Endodermal cell (in vitro differentiated cells): ENCODE measurements around the gene C1orf35. TPM values are rescaled to one million over a fixed set of nuclear protein-coding genes. Genes with fewer than 3 reads are reported as not detected.

ENCODE experiments used
- DNase-seq: peaks from one replicate; pipeline ENCODE4 v3.0.0-alpha.2; 2017
- H3K27ac ChIP-seq: 2 replicates; pipeline ENCODE4 v1.5.1; 2013; ENCODE audit warnings: mild to moderate bottlenecking, low read depth, low read length, moderate library complexity
- H3K27me3 ChIP-seq: 2 replicates; pipeline ENCODE4 v1.6.1; 2013; ENCODE audit warnings: mild to moderate bottlenecking, low read length, moderate library complexity; ENCODE audit not compliant: insufficient read depth, control insufficient read depth, poor library complexity, severe bottlenecking
- H3K36me3 ChIP-seq: 2 replicates; pipeline ENCODE4 v1.7.0; 2013; ENCODE audit warnings: mild to moderate bottlenecking, low read length, moderate library complexity; ENCODE audit not compliant: control insufficient read depth, insufficient read depth
- H3K4me1 ChIP-seq: one replicate; pipeline ENCODE4 v1.7.0; 2013; ENCODE audit warnings: low read length; ENCODE audit not compliant: control insufficient read depth, insufficient read depth
- H3K4me3 ChIP-seq: 2 replicates; pipeline ENCODE4 v1.5.1; 2013; ENCODE audit warnings: mild to moderate bottlenecking, low read length, moderate library complexity
- H3K9ac ChIP-seq: 2 replicates; pipeline ENCODE4 v1.6.1; 2013; ENCODE audit warnings: mild to moderate bottlenecking, low read length, moderate library complexity; ENCODE audit not compliant: poor library complexity, severe bottlenecking; ENCODE audit errors: extremely low read depth
- H3K9me3 ChIP-seq: 2 replicates; pipeline ENCODE4 v1.6.1; 2013; ENCODE audit warnings: mild to moderate bottlenecking, low read length, moderate library complexity; ENCODE audit not compliant: control insufficient read depth
- H3K27ac Mint-ChIP-seq: 2 replicates; pipeline ENCODE4 v1.8.0; 2020; ENCODE audit warnings: mixed read lengths
- H3K27me3 Mint-ChIP-seq: 2 replicates; pipeline ENCODE4 v1.8.0; 2021; ENCODE audit warnings: mild to moderate bottlenecking, mixed read lengths; ENCODE audit not compliant: insufficient read depth
- H3K36me3 Mint-ChIP-seq: 2 replicates; pipeline ENCODE4 v1.8.0; 2020; ENCODE audit warnings: low read depth, mixed read lengths
- H3K4me1 Mint-ChIP-seq: 2 replicates; pipeline ENCODE4 v1.8.0; 2020; ENCODE audit warnings: mixed read lengths
- H3K4me3 Mint-ChIP-seq: 2 replicates; pipeline ENCODE4 v1.8.0; 2020; ENCODE audit warnings: mild to moderate bottlenecking, moderate library complexity, mixed read lengths
- H3K9me3 Mint-ChIP-seq: 2 replicates; pipeline ENCODE4 v1.8.0; 2020; ENCODE audit warnings: mild to moderate bottlenecking, mixed read lengths
- CTCF ChIP-seq: fragments of 200-600 bp; sonication (generic); conservative IDR thresholded peaks from 2 replicates; pipeline ENCODE4 v1.5.0; 2021; ENCODE audit warnings: antibody characterized with exemption, mild to moderate bottlenecking
- WGBS, 2 experiments: methylation state at CpG; one replicate each; pipeline versions ENCODE4 v1.1.5 to v1.1.7; 2013; ENCODE audit warnings: missing lambda C conversion rate in 2 of 2, mixed read lengths in 1 of 2; ENCODE audit not compliant: insufficient coverage in 1 of 2, insufficient read length in 1 of 2; 5-methylcytosine and 5-hydroxymethylcytosine counted together
- total RNA-seq, 2 donors: library from RNA; stranded (reverse); fragmentation: NEBNext Ultra II Directional in 1 of 2; extraction: Animal tissue kit (Norgen Biotek cat#: 25700) in 1 of 2; gene quantifications; 2 replicates in 1 of 2; 3 replicates in 1 of 2; pipeline ENCODE4 v1.2.1, GENCODE V29; 2021

C1orf35 gene
- total RNA-seq, 2 donors from 2014 or later = 31.6 to 34.0 TPM

GRCh38 chr1:228146417-228147150 lies 43.5 kb upstream of the C1orf35 start:
- no peaks in the 10 kb centered on the region for H3K27me3 Mint-ChIP-seq
- Histone ChIP-seq H3K9ac (no peak overlapping the region), H3K9me3 (no peaks in the 10 kb centered on the region), H3K4me1 (peaks cover 3% of the 10 kb centered on the region), H3K27me3 (no peaks in the 10 kb centered on the region), H3K4me3 (no peak overlapping the region), H3K27ac (no peak overlapping the region), H3K36me3 (peaks cover 10% of the 10 kb centered on the region)
- no peaks in the 10 kb centered on the region for H3K9me3 Mint-ChIP-seq
- no peak overlapping the region for H3K27ac Mint-ChIP-seq
- 94 to 95% methylated on average over 13 to 18 of the region's 18 CpGs for WGBS, 2 experiments
- TF ChIP-seq CTCF = no peak
- no peaks in the 10 kb centered on the region for H3K36me3 Mint-ChIP-seq
- no peak overlapping the region for H3K4me3 Mint-ChIP-seq
- H3K4me1 Mint-ChIP-seq = no peaks in the 10 kb centered on the region
- no peak for DNase-seq

- no peak overlapping the region for H3K27ac Mint-ChIP-seq
- H3K9ac ChIP-seq = no peak overlapping the region
- TF ChIP-seq CTCF = no peak
- H3K4me1 Mint-ChIP-seq = peaks cover 6% of the 10 kb centered on the region
- no peak for DNase-seq
- H3K9me3 ChIP-seq = no peaks in the 10 kb centered on the region
- no peaks in the 10 kb centered on the region for H3K27me3 ChIP-seq
- no peaks in the 10 kb centered on the region for H3K36me3 Mint-ChIP-seq
- no peak overlapping the region for H3K4me3 Mint-ChIP-seq
- H3K4me3 ChIP-seq = no peak overlapping the region
- H3K27me3 Mint-ChIP-seq = no peaks in the 10 kb centered on the region
- H3K4me1 ChIP-seq = peaks cover 3% of the 10 kb centered on the region
- peaks cover 10% of the 10 kb centered on the region for H3K36me3 ChIP-seq
- 96 to 98% methylated on average over 16 to 31 of the region's 31 CpGs for WGBS, 2 experiments
- H3K9me3 Mint-ChIP-seq = no peaks in the 10 kb centered on the region
- no peak overlapping the region for H3K27ac ChIP-seq
These were observed 42.6 kb upstream of the C1orf35 start for GRCh38 chr1:228145463-228146416.

GRCh38 chr1:228144993-228145343 lies 41.8 kb upstream of the C1orf35 start:
- H3K36me3 Mint-ChIP-seq = no peaks in the 10 kb centered on the region
- no peak overlapping the region for H3K4me3 Mint-ChIP-seq
- H3K27me3 ChIP-seq = no peaks in the 10 kb centered on the region
- H3K27me3 Mint-ChIP-seq = no peaks in the 10 kb centered on the region
- no peak overlapping the region for H3K27ac ChIP-seq
- no peak overlapping the region for H3K27ac Mint-ChIP-seq
- peaks cover 10% of the 10 kb centered on the region for H3K36me3 ChIP-seq
- no peak for TF ChIP-seq CTCF
- peaks cover 3% of the 10 kb centered on the region for H3K4me1 ChIP-seq
- H3K9ac ChIP-seq = no peak overlapping the region
- H3K9me3 ChIP-seq = no peaks in the 10 kb centered on the region
- H3K4me1 Mint-ChIP-seq = peaks cover 6% of the 10 kb centered on the region
- WGBS, 2 experiments = 88 to 89% methylated on average over 8 of the region's 8 CpGs
- no peak overlapping the region for H3K4me3 ChIP-seq
- no peaks in the 10 kb centered on the region for H3K9me3 Mint-ChIP-seq
- no peak for DNase-seq
